GM23338 (cell line): ENCODE results near the gene SNX1. TPM values are rescaled to one million over a fixed set of nuclear protein-coding genes. Genes with fewer than 3 reads are reported as not detected.

ENCODE experiments used
- CTCF ChIP-seq, 2 experiments: fragments of 200-600 bp in 1 of 2; sonication (generic) in 1 of 2; conservative IDR thresholded peaks; 2 replicates each; pipeline versions ENCODE4 v1.5.1 to v1.6.1; 2016 to 2017; ENCODE audit warnings: antibody characterized with exemption in 2 of 2, low read depth in 2 of 2, mild to moderate bottlenecking in 2 of 2, moderate library complexity in 1 of 2
- EZH2 ChIP-seq: fragments of 200-600 bp; sonication (generic); IDR thresholded peaks from one replicate; pipeline ENCODE4 v1.8.0; 2017; ENCODE audit warnings: antibody characterized with exemption, mild to moderate bottlenecking, low read depth; ENCODE audit not compliant: unreplicated experiment
- REST ChIP-seq: IDR thresholded peaks from one replicate; pipeline ENCODE4 v1.6.1; 2018; ENCODE audit warnings: antibody characterized with exemption; ENCODE audit not compliant: unreplicated experiment
- STAT1 ChIP-seq: IDR thresholded peaks from one replicate; pipeline ENCODE4 v1.6.1; 2016; ENCODE audit warnings: antibody characterized with exemption; ENCODE audit not compliant: unreplicated experiment
- polyA plus RNA-seq: library from polyadenylated mRNA; unstranded; fragments of >200 nt; fragmentation: Nextera tagmentation; extraction: Ambion mirVana; gene quantifications from 2 replicates; pipeline ENCODE4 v1.2.1, GENCODE V29; 2016
- small RNA-seq: library from RNA; depleted of rRNA; stranded (forward); fragments of <200 nt; gene quantifications from one replicate; pipeline ENCODE3, GENCODE V24; 2014; ENCODE audit warnings: low replicate concordance
- total RNA-seq: library from RNA; depleted of rRNA; stranded (reverse); fragments of >200 nt; shearing (Covaris generic); gene quantifications from 2 replicates; pipeline ENCODE4 v1.2.3, GENCODE V29; 2014; rRNA removed
- TF ChIP-seq, protein P1 (sequence below): fragments of 250-450 bp; sonication (Bioruptor Pico); IDR thresholded peaks from 2 replicates; pipeline ENCODE4 v1.5.0; 2020; ENCODE audit warnings: mild to moderate bottlenecking, moderate library complexity

Gene SNX1
- total and polyA plus RNA-seq, 2 experiments from 2014 or later = 33.3 to 33.8 TPM

GRCh38 chr15:64187396-64188191 is 91.8 kb downstream of the SNX1 start (continued):
- TF ChIP-seq, protein P1, sequence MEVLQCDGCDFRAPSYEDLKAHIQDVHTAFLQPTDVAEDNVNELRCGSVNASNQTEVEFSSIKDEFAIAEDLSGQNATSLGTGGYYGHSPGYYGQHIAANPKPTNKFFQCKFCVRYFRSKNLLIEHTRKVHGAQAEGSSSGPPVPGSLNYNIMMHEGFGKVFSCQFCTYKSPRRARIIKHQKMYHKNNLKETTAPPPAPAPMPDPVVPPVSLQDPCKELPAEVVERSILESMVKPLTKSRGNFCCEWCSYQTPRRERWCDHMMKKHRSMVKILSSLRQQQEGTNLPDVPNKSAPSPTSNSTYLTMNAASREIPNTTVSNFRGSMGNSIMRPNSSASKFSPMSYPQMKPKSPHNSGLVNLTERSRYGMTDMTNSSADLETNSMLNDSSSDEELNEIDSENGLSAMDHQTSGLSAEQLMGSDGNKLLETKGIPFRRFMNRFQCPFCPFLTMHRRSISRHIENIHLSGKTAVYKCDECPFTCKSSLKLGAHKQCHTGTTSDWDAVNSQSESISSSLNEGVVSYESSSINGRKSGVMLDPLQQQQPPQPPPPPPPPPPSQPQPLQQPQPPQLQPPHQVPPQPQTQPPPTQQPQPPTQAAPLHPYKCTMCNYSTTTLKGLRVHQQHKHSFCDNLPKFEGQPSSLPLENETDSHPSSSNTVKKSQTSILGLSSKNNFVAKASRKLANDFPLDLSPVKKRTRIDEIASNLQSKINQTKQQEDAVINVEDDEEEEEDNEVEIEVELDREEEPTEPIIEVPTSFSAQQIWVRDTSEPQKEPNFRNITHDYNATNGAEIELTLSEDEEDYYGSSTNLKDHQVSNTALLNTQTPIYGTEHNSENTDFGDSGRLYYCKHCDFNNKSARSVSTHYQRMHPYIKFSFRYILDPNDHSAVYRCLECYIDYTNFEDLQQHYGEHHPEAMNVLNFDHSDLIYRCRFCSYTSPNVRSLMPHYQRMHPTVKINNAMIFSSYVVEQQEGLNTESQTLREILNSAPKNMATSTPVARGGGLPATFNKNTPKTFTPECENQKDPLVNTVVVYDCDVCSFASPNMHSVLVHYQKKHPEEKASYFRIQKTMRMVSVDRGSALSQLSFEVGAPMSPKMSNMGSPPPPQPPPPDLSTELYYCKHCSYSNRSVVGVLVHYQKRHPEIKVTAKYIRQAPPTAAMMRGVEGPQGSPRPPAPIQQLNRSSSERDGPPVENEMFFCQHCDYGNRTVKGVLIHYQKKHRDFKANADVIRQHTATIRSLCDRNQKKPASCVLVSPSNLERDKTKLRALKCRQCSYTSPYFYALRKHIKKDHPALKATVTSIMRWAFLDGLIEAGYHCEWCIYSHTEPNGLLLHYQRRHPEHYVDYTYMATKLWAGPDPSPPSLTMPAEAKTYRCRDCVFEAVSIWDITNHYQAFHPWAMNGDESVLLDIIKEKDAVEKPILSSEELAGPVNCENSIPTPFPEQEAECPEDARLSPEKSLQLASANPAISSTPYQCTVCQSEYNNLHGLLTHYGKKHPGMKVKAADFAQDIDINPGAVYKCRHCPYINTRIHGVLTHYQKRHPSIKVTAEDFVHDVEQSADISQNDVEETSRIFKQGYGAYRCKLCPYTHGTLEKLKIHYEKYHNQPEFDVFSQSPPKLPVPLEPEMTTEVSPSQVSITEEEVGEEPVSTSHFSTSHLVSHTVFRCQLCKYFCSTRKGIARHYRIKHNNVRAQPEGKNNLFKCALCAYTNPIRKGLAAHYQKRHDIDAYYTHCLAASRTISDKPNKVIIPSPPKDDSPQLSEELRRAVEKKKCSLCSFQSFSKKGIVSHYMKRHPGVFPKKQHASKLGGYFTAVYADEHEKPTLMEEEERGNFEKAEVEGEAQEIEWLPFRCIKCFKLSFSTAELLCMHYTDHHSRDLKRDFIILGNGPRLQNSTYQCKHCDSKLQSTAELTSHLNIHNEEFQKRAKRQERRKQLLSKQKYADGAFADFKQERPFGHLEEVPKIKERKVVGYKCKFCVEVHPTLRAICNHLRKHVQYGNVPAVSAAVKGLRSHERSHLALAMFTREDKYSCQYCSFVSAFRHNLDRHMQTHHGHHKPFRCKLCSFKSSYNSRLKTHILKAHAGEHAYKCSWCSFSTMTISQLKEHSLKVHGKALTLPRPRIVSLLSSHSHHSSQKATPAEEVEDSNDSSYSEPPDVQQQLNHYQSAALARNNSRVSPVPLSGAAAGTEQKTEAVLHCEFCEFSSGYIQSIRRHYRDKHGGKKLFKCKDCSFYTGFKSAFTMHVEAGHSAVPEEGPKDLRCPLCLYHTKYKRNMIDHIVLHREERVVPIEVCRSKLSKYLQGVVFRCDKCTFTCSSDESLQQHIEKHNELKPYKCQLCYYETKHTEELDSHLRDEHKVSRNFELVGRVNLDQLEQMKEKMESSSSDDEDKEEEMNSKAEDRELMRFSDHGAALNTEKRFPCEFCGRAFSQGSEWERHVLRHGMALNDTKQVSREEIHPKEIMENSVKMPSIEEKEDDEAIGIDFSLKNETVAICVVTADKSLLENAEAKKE (CRISPR knock-in tag) = no peak
- TF ChIP-seq EZH2 (no peak), CTCF (conservative IDR thresholded peaks at IDR 0.05; ENCODE audit: low read depth in 2 of 2) (no peak), REST (no peak), STAT1 (no peak)

Small RNA genes lying within 50 kb of the gene (small RNA-seq; reads per million reads assigned to genes)
- gene RF00019 = not detected

Other genes with a start within 250 kb of the SNX1 start
- gene DAPK2, start 49.5 kb upstream of the SNX1 start, total RNA-seq = 3.1 and 3.9 TPM in 2 replicates
- gene DAPK2, start 49.5 kb upstream of the SNX1 start, polyA plus RNA-seq = 1.6 and 2.2 TPM in 2 replicates
- 132 and 199 TPM in 2 replicates for gene CIAO2A, start 2.1 kb upstream of the SNX1 start, total RNA-seq
- gene CIAO2A, start 2.1 kb upstream of the SNX1 start, polyA plus RNA-seq = 318 and 366 TPM in 2 replicates
- gene SNX22, start 55.7 kb downstream of the SNX1 start, total RNA-seq = 1.9 and 5.7 TPM in 2 replicates
- gene SNX22, start 55.7 kb downstream of the SNX1 start, polyA plus RNA-seq = 3.7 TPM in 2 replicates
- gene PPIB, start 67.0 kb downstream of the SNX1 start, total RNA-seq = 372 and 398 TPM in 2 replicates
- gene PPIB, start 67.0 kb downstream of the SNX1 start, polyA plus RNA-seq = 870 and 887 TPM in 2 replicates